ENCODE measurements around the gene SMARCB1.

DNA sequence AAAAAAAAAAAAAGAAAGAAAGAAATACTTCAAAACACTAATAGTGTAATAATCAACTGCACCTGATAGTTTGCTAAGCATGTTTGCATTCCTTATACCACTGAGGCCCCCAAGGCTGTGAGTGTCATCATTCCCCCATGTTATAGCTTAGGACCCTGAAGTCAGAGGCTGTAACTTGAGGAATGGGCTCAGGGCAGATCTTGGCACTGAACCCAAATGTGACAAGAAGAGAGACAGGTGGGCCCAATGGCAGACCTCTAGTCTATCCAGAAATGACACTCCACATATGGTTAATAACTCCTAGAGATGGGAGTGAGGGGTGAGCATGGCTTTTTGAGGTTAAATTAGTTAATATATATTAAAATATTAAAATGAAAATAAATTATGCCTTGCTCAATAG, 49.1 kb upstream of the SMARCB1 start:
- TF ChIP-seq POLR2A (IDR thresholded peaks at IDR 0.05) = no peak
- TF ChIP-seq, protein P1, sequence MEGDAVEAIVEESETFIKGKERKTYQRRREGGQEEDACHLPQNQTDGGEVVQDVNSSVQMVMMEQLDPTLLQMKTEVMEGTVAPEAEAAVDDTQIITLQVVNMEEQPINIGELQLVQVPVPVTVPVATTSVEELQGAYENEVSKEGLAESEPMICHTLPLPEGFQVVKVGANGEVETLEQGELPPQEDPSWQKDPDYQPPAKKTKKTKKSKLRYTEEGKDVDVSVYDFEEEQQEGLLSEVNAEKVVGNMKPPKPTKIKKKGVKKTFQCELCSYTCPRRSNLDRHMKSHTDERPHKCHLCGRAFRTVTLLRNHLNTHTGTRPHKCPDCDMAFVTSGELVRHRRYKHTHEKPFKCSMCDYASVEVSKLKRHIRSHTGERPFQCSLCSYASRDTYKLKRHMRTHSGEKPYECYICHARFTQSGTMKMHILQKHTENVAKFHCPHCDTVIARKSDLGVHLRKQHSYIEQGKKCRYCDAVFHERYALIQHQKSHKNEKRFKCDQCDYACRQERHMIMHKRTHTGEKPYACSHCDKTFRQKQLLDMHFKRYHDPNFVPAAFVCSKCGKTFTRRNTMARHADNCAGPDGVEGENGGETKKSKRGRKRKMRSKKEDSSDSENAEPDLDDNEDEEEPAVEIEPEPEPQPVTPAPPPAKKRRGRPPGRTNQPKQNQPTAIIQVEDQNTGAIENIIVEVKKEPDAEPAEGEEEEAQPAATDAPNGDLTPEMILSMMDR (IDR thresholded peaks at IDR 0.05) = no peak
